Left renal cortex interstitium (tissue), 4 donors: ENCODE data around the gene PDCD6IP. TPM values are rescaled to one million over a fixed set of nuclear protein-coding genes. Genes with fewer than 3 reads are reported as not detected.
A peak's percentile ranks its signal among the peaks of the same experiment; 100 is the strongest.
"Not testable (repeated sequence)": the region's sequence is repeated elsewhere in the genome, so short reads cannot be mapped to it uniquely, and the experiment has no call there.

Experiments
- DNase-seq, 4 donors: peaks; one replicate each; pipeline ENCODE4 v3.0.0-alpha.2; 2013; ENCODE audit warnings: low read depth in 4 of 4, low spot score in 2 of 4, missing footprints in 1 of 4
- polyA plus RNA-seq, 4 donors: library from polyadenylated mRNA; unstranded; fragments of 120-200 nt; gene quantifications; one replicate each; pipeline ENCODE4 v1.2.1, GENCODE V29; 2013; ENCODE audit not compliant: insufficient read length in 4 of 4

PDCD6IP gene
- polyA plus RNA-seq, 4 donors = 134 to 181 (median 158) TPM

DNA sequence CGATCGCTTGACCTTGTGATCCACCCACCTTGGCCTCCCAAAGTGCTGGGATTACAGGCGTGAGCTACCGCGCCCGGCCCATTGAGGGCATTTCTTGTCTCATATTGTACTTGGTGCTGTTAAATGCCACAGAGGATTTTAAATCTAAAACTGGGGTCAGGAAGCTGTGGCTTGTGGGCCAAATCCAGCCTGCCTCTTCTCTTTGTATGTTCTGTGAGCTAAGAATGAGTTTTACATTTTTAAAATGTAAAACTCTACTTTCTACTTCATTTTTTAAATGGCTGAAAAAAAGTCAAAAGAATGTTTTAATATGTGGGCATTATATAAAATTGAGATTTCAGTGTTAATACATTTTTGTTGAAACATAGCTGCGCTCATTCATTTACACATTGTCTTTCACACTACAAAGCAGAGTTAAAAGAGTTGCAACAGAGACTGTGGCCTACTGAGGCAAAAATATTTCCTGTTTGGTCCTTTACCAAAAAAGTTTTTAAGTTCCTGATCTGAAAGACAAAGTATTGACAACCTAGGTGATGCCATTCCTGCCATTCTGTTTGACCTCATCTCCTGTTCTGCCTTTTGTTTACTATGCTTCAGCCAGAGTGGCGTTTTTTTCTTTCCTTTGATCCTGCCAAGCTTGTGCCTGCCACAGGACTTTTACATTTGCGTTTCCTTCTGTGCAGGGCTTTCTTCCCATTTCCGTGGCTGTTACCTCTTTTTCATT is 50.4 kb downstream of the PDCD6IP start:
- no peak for DNase-seq

DNA sequence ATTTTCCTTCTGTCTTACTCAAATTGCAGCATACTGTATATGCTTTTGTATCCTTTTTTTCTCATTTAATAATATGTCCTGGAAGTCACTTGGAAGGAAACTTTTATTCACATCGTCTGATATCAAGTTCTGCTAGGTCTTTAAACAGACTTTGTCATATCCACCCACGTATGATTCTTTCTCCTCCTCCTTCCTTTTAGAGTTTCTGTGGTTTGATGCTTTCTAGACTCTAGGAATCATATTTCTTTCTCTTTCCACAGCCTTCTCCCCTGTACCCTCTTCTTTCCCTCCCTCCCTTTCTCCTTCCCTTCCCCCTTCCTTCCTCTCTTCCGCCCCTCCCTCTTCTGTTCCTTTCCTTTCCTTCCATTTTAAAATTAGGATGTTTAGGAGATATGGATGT is 52.2 kb downstream of the PDCD6IP start:
- not testable (repeated sequence) for DNase-seq

DNA sequence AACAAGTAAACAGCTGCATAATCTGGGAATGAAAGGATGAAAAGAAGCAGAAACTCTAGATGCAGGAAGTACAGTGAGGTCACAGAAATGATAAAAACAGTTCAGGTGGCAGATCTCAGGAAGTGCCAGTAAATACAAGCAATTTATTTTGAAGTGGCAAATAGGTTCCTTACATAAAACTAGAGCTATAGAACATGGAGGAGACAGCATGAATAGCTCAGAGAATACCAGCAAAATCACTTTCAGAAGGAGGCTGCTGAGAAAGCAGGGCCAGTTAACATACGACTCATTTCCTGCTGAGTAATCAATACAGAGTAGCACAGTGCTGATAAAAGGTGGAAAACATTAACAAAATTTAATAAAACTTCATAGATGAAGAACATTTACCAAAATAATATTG is 57.0 kb downstream of the PDCD6IP start:
- DNase-seq = not testable (repeated sequence)

DNA sequence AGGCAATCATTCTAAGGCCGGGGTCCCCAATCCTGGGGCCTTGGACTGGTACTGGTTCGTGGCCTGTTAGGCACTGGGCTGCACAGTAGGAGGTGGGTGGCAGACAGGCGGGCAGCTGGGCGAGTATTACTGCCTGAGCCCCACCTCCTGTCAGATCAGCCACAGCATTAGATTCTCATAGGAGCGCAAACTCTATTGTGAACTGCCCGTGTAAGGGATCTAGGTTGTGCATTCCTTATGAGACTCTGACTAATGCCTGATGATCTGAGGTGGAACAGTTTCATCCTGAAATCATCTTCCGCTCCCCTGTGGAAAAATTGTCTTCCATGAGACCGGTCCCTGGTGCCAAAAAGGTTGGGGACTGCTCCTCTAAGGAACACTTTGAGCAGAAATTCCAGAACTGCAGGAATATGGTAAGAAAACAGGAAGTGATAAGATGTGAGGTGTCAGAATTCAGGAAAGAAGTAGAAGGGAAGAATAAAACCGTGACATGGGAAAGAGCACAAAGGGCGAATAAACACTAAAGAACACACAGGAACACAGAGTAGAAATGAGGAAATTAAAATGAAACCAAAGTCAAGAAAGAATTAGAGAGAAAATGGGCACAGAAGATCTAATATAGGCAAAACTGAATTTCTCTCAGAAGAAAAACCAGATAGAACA is 57.6 kb downstream of the PDCD6IP start:
- no peak for DNase-seq

DNA sequence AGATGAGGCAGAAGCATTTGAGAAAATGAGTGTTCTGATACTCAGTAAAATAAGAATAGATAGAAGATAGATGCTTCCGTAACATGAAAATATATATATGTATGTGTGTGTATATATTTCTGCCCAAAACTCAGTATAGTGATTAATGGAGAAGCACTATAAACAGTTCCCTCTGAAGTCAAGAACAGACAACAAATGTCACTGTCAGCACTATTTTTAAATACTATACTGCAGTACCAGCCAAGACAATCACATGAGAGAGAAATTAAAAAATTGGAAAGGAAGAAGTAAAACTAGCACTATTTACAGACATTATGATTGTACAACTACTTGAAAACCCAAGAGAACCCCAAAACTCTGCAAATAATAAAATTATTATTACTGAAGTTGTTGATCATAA is 59.3 kb downstream of the PDCD6IP start:
- DNase-seq = not testable (repeated sequence)

DNA sequence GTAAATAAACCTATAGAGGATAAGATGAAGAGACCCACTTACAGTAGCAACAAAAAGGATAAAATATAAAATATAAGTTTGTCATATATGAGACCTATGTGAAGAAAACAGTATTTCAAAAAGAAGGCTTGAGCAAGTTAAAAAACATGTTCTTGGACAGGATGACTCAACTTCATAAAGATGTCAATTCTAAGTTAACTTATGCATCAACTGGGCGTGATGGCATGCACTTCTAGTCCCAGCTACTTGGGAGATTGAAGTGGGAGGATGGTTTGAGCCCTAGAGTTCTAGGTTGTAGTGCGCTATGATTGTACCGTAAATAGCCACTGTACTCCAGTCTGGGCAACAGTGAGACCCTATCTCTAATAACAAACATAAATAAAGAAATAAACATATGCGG is 59.7 kb downstream of the PDCD6IP start:
- DNase-seq = no peak

DNA sequence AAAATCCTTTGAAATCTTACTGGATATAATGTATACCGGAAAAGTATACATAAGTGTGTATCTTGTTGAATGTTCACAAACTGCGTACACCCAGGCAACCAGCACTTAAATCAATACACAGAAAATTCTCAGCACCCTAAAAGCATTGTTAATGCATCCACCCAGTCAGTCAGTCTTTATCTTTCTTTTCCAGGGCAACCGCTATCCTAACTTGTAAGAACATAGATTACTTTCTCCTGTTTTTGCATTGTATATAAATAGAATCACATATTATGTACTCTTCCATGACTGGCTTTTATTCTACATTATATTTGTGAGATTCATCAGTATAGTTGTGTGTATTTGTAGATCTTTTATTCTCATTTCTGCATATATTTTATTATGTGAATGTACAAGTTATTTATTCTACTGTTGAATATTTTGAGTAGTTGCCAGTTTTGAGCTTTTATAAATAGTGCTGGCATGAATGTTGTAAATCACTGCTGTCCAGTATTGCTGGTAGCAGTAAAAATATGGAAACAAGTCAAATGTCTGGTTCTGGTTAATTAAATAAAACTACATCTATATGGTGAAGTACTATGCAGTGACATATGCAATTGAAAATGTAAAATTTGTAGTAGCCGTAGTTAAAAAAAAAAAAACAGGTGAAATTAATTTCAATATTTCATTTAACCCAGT is 62.1 kb downstream of the PDCD6IP start:
- DNase-seq = no peak

DNA sequence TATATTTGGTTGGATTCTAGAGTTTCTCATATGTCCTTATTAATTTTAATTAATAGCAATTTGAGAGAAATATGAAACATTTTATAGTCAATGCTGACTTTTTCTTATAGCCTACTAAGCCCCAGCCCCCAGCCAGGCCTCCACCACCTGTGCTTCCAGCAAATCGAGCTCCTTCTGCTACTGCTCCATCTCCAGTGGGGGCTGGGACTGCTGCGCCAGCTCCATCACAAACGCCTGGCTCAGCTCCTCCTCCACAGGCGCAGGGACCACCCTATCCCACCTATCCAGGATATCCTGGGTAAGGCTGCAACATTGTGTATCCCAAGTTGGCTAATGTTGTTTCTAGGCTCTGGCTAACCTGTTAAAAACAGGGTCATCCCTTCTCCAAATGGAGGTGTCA is 66.7 kb downstream of the PDCD6IP start:
- DNase-seq = no peak

DNA sequence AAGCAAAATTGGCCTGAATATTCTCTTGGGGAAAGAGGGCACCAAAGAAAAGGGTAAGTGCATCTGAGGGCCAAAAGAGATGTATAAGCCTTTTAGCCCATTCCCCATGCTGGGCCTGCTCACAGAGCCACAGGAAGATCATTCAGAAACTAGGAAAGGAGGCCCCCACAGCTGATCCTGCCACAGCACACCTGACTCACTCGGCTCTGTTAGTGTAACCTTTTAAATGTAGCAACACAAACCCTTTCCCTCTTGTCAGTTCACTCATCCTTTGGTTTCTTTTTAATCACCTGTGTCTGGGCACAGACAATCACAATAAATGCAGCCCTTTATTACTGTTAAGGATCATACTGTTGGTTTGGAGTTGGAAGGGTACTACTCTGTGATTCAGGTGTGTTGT is 69.9 kb downstream of the PDCD6IP start:
- DNase-seq = no peak

DNA sequence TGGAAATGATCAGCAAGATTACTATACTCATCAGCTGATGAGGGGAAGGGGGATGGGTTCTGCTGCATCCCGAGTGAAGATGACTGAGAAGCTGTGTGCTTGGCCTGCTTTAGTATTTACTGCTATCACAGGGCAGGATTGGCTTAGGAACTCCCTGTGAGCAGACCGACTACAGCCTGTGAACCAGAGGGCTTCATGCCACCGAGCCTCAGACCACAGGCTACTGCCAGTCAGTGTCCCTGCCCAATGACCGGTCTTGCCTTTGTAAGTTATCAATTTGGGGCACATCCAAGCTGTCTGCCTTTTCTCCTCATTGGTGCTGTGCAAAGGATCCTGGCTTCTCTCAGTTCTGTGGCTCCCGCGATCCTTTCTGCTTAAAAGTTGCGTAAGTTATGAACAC is 71.5 kb downstream of the PDCD6IP start:
- no peak for DNase-seq

DNA sequence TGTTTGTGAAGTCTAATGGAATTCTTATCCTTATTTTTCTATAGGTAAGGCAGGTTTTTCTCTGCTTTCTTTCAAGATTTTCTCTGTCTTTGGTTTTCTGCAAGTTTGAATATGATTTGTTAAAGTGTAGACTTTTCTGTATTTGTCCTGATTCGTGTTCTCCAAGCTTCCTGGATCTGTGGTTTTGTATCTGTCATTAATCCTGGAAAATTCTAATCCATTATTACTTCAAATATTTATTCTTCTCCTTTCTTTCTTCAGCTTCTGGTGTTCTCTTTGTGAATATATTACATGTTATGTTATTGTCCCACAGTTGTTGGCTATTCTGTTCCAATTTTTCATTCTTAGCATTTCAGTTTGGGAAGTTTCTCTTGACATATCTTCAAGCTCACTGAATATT is 76.4 kb downstream of the PDCD6IP start:
- DNase-seq = no peak

DNA sequence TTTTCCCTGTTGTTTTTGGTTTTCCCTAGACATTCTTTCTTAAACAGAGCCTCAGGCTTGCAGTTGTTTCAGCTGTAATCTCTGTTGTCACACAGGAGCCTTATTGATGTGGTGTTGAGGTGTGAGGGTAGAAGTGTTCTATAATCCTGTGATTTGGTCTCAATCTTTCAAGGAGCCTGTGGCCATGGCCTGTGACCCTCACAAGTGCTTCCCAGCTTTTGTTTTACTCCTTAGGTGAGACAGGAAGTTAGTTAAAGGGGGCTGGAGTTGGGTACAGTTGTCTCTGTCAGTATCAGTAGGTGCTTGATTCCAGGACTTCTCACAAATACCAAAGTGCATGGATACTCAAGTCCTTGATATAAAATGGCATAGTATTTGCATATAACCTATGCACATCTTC is 77.2 kb downstream of the PDCD6IP start:
- no peak for DNase-seq

DNA sequence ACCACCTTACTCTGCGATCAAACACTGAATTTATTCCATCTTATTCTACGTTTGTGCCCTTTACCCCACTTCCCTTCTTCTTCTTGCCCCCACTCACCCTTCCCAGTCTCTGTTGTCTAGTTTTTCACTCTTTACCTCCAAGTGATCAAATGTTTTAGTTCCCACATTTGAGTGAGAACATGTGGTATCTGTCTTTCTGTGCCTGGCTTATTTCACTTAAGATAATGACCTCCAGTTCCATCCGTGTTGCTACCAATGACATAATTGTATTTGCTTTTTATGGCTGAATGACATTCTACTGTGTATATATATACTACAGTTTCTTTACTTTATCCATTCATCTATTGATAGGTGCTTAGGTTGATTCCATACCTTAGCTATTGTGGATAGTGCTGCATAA is 78.8 kb downstream of the PDCD6IP start:
- no peak for DNase-seq

DNA sequence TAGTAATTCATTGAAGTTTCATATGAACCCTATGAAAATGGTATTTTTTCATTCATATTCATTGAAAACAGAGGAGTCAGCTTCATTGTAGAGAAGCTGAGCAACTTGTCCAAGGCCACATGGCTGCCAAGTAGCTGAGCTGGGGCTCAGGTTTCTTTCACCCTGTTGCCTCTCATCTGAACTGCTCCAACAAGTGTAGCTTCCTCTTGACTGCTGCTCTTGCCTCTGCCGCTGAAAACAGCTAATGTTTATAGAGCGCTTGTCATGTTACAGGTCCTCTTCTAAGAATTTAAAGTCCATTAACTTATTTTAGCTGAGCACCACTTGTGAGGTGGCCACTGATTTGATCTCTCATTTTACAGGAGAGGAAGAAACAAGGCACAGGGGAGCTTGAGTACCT is 81.1 kb downstream of the PDCD6IP start:
- no peak for DNase-seq

DNA sequence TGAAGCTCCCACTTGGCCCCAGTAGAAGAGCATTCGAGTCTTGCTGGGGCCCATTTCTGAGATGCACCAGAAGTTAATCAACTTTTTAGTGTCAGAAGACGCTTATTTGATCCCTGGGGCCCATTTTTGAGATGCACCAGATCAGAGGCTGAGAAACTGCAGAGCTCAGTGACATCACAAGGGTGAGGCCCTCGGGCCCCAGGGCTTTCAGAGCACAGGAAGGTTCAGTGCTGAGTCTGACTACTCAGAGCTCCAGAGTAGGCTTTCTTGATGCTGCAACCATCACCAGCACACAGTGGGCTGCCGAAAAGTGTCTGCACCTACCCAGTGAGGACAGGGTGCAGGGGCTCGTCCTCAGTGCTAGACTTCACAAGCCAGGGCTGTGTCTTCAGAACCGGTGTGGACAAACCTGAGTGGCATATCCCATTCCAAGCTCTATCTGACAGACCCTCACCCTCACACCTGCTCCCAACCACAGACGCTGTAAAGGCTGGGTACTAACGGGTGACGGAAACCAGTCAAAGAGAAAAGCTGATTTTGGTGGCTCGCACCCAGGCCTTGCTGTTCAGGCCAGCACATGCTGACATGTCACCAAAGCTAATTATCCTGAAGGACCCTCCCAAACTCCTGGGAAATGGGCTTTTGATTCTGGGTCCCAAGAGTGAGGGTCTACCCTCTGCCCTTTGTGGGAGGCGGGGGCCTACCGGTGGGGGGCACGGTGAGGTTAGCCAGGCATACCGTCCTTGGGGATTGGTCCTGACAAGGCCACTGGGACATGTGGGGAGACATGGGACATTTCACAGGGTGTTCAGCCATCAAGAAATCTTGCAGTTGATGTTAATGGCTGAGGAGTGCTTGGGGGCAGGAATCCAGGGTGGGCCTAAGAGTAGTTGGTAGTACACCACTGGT is 83.0 kb downstream of the PDCD6IP start:
- no peak for DNase-seq

DNA sequence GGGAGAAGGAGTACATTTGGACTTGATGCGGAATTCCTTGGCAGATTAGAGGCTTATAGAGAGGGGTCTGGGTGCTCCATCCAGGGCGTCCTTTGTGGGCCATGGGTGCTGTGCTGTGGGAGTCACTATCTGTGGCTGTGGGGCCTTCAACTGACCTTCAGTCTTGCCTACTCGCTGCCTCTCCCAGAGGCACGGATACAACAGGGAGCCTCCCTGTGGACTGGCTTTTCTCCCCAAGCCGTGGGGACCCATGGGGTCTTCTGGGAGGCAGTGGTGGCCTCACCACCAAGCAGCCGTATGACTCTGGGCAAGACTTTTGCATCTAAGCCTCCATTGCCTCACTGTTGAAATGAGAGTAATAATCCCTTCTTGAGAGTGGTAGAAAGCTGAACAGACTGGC is 83.9 kb downstream of the PDCD6IP start:
- DNase-seq = no peak

DNA sequence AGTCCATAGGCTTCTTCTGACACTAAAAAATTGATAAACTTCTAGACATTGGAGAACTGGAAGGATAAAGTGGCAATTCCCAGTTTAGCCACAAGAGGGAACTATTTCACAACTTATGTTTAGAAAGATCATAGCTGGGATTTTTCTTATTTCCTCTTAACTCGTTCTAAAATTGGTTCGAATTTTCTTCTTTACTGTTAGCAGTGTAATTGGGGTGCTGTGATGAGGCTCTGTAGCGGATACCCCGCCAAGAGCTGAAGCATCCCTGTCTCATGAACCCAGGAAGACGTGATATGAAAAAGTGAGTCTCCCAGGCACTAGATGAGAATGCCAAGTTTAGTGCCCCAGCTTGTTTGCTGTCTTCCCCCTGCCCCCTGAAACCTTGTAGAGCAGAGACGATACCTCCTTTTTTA is 85.1 kb downstream of the PDCD6IP start:
- peak; percentile 22 to 71 (median 36) for DNase-seq

DNA sequence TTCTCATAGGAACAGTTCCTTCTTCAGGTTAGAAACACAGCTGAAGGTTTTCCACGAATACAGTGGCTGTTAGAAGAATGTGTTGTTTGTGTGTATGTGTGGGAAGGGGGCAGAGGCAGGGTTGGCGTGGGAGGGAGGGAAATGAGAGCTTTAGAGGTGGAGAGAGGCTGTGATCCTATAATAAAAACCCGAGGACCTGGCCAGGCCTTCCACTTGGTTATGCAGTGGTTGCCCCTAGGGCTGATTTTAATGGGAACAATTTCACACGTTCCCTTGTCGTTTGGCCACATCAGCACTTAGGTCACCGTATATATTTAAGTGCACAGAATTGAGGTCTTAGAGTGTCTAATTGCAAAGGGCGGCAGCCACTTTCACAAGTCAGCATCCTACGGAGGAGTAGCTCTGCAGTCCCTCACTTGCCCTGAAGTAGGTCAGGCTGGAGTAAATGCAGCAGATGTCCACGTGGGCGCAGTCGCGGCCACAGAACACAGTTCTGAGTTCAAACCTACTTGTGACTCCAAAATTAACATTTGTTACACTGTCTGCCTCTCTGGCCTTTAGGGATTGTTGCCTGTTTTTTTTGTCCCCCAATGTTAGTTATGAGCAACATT is 85.6 kb downstream of the PDCD6IP start:
- peak in 3 of 4 donors; percentile 1 to 34 (median 17) for DNase-seq

DNA sequence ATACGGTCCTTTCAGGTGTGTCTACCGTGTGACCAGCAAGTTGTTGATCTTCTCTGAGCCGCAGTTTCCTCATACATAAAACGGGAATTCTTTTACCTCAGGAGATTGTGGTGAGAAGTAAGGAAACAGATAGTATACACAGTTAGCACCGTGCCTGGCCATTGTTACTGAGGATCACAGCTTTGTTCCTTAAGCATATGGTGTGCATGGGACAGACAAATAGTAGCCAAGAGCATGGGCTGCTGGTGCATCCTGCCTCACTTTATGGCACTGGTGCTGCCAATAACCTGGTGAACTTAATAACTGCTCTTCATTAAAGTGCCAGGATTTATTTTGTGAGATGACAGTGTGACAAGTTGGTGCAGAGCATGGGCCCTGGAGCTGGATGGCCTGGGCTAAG is 86.3 kb downstream of the PDCD6IP start:
- no peak for DNase-seq

DNA sequence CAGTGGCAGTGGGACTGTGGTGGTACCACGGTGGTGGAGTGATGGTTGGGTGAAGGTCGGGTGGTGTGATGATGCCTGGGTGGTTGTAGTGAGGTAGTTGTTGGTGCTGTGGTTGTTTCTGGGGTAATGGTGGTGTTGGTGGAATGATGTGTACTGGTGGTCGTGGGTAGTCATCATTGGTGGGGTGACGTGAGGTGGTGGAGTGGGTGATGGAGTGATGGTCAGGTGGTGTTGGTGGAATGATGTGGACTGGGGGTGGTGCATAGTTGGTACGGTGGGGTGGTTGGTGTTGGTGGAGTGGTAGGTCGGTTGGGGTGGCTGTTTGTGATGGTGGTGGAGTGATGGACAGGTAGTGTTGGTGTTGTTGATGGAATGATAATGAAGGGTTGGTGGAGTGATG is 87.1 kb downstream of the PDCD6IP start:
- no peak for DNase-seq
